SH-SY5Y (cell line): ENCODE data around the gene TLE5.

ENCODE experiments used
- GATA2 ChIP-seq: IDR thresholded peaks from 2 replicates; pipeline ENCODE4 v1.6.1; 2011; ENCODE audit warnings: mild to moderate bottlenecking, low read depth, low read length
- GATA3 ChIP-seq: IDR thresholded peaks from 2 replicates; pipeline ENCODE4 v1.6.1; 2011; ENCODE audit warnings: low read depth, mild to moderate bottlenecking, low read length, moderate library complexity

GRCh38 chr19:3039125-3039524 is 23.2 kb downstream of the TLE5 start:
- TF ChIP-seq GATA2, result no peak
- TF ChIP-seq GATA3, result no peak
